Jurkat, Clone E6-1 (cell line): ENCODE results near the gene GRIK3. TPM values are rescaled to one million over a fixed set of nuclear protein-coding genes. Genes with fewer than 3 reads are reported as not detected.
"Not testable (repeated sequence)": the region's sequence is repeated elsewhere in the genome, so short reads cannot be mapped to it uniquely, and the experiment has no call there.

ENCODE experiments used
- DNase-seq: peaks from one replicate; pipeline ENCODE4 v3.0.0-alpha.2; 2011; ENCODE audit warnings: low read depth, low spot score
- H3K4me3 ChIP-seq: 2 replicates; pipeline ENCODE4 v1.5.1; 2011; ENCODE audit warnings: mild to moderate bottlenecking, low read length, control low read depth, moderate library complexity
- polyA plus RNA-seq: library from polyadenylated mRNA; unstranded; fragments of >200 nt; gene quantifications from one replicate; pipeline ENCODE4 v1.2.1, GENCODE V29; 2012; ENCODE audit warnings: missing spikeins; ENCODE audit not compliant: insufficient read length, insufficient read depth

The GRIK3 gene
- not detected for polyA plus RNA-seq

GRCh38 chr1:37034121-37035013 lies at the start of gene GRIK3:
Gene GRIK3, minus strand, starts transcription at chr1:37034515. Its CDS starts 407 bp downstream, at chr1:37034108.
- no peak within 1 kb of the TSS for H3K4me3 ChIP-seq
- DNase-seq = no peak

DNA sequence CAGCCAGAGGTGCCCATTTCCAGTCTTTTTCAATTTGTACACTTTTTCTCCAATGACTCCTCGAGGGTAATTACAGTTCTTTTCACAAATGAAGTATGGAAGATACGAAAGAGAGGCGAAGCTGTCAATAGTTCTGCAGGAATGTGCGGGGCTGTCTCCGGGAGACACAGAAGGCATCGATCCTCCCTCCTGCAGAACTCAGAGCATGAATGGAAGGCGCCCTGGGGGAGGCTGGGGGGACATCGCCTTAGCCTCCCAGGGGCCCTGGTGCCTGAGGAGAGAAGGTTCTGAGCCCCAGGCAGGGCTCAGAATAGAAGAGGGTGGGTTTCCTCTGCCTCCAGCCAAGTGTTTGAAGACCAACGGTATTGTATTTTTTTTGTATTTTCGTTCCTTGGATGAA lies 49.7 kb upstream of the GRIK3 start:
- H3K4me3 ChIP-seq = no peak overlapping the region
- DNase-seq = no peak

DNA sequence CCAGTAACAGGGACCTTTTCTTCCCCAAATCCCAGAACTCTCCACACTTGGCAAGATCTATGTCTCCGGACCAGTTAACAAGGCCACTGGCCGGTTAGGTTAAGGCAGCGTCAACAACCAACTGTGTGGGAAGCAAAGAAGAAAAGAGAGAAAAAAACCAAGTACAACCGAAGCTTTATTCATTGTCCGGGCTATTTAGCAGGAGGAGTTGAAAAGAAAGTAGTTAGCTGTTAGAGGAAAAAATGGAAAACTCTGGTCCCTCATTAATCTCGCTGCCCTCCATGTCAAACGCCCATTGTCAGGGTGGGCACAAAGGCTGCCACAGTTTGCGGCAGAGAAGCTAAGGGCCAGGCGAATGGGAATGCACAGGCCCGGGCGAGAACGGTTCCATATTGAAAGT lies 49.3 kb upstream of the GRIK3 start:
- H3K4me3 ChIP-seq = no peak overlapping the region
- DNase-seq = no peak

- H3K4me3 ChIP-seq, DNase-seq: not testable (repeated sequence)
These were observed 46.1 kb upstream of the GRIK3 start for GRCh38 chr1:37080296-37080986.

GRCh38 chr1:37078866-37079265 lies 44.6 kb upstream of the GRIK3 start:
- no peak for DNase-seq
- H3K4me3 ChIP-seq = no peak overlapping the region

GRCh38 chr1:37076168-37076567 lies 41.9 kb upstream of the GRIK3 start:
- no peak overlapping the region for H3K4me3 ChIP-seq
- no peak for DNase-seq

DNA sequence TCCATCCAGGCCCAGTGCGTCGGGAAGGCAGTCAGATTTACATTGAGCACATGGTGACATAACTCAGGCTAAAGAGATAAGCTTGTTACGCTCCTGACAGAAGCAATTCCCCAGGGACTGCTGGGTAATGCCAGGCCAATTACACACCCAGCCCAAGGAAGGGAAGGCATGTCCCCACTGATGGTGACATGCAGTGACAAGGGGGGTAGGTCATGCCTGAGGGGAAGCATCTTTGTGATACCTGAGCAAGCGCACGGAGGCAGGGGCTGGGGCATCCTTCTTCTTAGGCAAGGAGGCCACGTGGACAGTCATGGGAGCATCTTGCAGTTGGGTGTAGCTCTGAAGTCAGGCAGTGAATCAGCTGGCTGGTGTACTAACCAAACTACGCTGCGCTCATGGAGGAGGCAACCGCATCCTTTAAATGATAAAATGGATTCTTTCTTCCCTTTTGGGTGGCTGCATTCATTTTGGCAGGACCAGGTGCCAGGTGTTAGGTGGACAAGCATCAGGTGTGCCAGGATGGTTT lies 39.6 kb upstream of the GRIK3 start:
- DNase-seq = no peak
- no peak overlapping the region for H3K4me3 ChIP-seq

DNA sequence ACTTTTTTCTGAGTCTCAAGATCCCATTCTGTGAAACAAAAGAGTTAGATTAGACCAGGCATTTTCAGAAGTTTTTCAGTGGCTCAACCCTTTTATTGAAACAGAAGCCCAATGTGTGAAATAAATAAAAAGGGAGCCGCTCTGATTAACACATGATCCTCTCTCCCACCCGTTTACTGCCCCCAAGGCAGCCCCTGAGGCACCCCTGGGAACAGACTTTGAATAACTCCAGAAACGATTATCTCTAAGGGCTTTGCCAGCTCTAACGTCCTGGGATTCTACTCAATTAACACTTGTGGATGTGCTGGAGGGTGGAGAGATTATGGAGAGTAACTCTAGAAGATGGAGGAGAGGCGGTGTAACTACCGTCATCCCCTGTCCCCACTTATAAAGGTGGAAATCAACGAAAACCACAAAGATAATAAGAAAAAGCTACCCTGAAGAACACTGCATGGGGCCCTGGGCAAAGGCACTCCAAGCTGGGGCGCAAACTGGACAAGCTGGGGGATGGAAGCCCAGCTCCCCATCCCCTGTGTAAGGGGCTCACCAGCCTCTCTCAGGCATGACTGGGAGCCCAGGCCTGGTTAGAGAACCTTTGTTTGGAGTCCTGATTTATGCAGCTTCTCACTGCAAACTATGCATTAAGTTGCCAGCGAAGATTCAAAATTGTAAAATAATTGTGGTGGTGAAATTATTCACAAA lies 39.0 kb upstream of the GRIK3 start:
- H3K4me3 ChIP-seq = no peak overlapping the region
- no peak for DNase-seq

DNA sequence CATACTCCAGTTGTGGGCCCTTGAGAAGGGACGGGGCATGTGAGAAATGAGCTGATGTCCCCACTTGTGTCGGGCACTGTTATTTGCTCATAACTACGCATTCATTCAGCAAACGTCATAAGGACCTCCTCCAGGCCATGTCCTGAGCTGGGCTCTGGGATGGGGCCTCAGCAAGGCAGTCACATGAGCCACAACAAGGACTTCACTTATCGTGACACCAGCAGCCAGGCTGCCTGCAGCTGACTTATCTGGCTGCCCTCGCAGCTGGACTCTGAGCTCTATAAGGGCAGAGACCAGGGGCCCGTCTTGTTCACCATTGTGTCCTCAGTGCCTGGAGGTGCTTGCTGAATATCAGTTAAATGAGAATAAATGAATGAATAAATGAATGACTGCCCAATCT lies 37.5 kb upstream of the GRIK3 start:
- no peak overlapping the region for H3K4me3 ChIP-seq
- no peak for DNase-seq

- DNase-seq = no peak
- no peak overlapping the region for H3K4me3 ChIP-seq
These were observed 35.8 kb upstream of the GRIK3 start for GRCh38 chr1:37070126-37070525.

DNA sequence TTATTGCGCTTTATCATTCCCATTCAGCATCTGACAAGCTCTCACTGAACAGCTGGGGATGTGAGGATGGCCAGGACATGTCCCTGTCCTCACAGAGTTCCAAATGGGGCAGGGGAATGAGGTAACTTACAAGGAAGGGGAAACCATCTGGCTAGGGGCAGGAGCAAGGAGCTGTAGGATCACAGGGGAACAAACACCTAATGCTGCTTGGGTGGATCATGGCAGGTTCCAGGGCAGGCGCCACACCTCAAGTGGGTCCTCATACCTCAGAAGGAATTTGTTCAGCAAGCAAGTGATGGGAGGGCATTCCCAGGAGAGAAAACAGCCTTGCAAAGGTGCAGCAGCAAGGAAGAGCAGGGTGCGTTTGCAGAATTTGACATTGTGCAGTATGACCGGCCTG lies 35.1 kb upstream of the GRIK3 start:
- DNase-seq = no peak
- H3K4me3 ChIP-seq = no peak overlapping the region

DNA sequence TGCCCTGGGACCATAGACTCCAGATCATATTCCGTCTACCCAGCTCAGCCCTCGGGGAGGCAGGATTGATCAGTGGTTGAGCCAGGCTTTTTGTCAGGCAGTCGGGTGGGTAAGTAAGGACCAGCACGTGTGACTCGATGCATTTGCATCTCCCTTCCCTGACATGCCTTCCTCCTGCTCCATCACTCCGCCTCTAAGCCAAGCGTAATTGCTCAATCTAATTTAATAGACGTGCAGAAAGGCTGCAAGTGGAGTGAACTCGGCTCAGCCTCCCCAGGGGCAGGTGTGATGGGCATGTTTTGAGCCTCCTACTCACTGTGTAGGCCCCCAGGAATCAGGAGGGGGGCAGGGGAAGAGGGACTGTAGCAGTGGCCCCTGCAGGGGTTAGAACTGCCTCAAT lies 34.6 kb upstream of the GRIK3 start:
- DNase-seq = no peak
- no peak overlapping the region for H3K4me3 ChIP-seq

DNA sequence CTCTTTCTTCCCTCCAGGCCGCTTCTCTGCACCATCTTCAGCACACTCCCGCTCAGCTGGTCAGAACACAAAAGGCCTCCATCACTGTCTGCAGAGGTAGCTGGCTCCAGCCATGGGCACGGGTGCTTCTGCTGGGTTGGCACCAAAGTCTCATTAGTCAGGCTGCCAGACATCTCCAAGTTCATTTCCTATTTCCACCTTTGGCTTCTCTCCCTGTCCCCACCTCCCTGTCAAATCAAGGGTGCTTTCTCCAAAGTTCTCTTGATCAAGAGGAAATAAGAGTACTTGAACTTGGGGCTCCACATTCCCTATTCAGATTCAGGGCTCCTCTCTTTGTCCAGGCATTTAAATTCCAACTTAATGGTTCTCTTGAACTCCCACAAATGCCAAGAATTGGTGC lies 33.9 kb upstream of the GRIK3 start:
- no peak for DNase-seq
- H3K4me3 ChIP-seq = no peak overlapping the region

DNA sequence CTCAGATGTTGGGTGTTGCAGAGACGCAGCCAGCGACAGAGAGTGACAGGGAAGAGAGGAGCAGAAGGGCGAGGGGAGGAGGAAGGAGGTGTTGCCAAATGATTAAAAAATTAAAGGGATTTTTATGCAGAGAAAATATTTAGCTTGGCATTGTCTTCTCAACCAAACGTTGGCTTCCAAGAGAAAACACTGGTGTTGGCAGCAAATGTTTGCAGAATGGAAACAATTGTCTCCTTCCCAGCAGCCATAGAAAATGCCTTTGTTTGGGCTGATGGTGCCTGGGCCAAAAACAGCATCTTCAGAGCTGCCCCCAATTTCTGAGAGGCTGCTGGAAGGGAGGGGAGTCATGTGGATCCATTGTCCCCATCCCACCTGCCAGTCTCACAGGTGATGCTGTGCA lies 29.7 kb upstream of the GRIK3 start:
- DNase-seq = no peak
- no peak overlapping the region for H3K4me3 ChIP-seq

GRCh38 chr1:37059346-37059745 lies 25.0 kb upstream of the GRIK3 start:
- H3K4me3 ChIP-seq = no peak overlapping the region
- no peak for DNase-seq

GRCh38 chr1:37058424-37058988 lies 24.2 kb upstream of the GRIK3 start:
- H3K4me3 ChIP-seq = no peak overlapping the region
- DNase-seq = no peak

GRCh38 chr1:37056325-37056724 lies 22.0 kb upstream of the GRIK3 start:
- DNase-seq = no peak
- no peak overlapping the region for H3K4me3 ChIP-seq

GRCh38 chr1:37055631-37056030 lies 21.3 kb upstream of the GRIK3 start:
- DNase-seq = no peak
- no peak overlapping the region for H3K4me3 ChIP-seq

DNA sequence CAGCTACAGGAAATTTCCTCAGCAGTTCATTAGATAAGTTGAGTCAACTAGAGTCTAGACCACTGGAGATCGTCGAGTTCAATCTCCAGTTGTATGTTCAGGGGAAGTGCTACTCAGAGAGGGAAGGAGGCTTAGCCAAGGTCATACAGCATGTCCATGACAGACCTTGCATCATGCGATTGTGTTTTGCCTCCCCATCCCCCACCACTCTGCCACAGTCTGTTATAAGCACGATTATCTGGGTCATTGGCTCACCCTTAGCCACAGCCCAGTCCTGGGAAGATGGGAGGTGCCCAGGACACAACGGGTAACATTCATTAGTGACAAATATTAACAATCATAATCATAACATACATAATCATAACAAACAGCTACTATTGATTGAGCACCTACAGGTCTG lies 18.9 kb upstream of the GRIK3 start:
- no peak for DNase-seq
- no peak overlapping the region for H3K4me3 ChIP-seq
